NB4 (cell line): ENCODE data around the gene UCHL3.

Source experiments
- CTCF ChIP-seq: IDR thresholded peaks from one replicate; pipeline ENCODE4 v1.5.1; 2012; ENCODE audit warnings: low read depth, low read length
- MAX ChIP-seq: IDR thresholded peaks from 2 replicates; pipeline ENCODE4 v1.6.1; 2011; ENCODE audit warnings: low read depth, low read length
- POLR2A ChIP-seq: IDR thresholded peaks from 2 replicates; pipeline ENCODE4 v1.6.1; 2011; ENCODE audit warnings: mild to moderate bottlenecking; ENCODE audit not compliant: insufficient read length; ENCODE audit errors: extremely low read depth

- TF ChIP-seq CTCF = no peak
- TF ChIP-seq POLR2A = no peak
- no peak for TF ChIP-seq MAX
Measured at GRCh38 chr13:75635101-75635827, 85.7 kb downstream of the UCHL3 start.
